MM.1S (cell line): ENCODE results near the gene GALNT9.

Experiments used
- DNase-seq: peaks from one replicate; pipeline ENCODE4 v3.0.0-alpha.2; 2015
- H2AFZ ChIP-seq: fragments of 300-600 bp; sonication (generic); 2 replicates; pipeline ENCODE4 v1.6.0; 2016; ENCODE audit warnings: antibody characterized with exemption, low read length
- H3F3A ChIP-seq: fragments of 300-600 bp; sonication (generic); 2 replicates; pipeline ENCODE4 v1.6.1; 2016; ENCODE audit warnings: mild to moderate bottlenecking, antibody characterized with exemption, low read length, moderate library complexity, mixed read lengths; ENCODE audit not compliant: insufficient read depth
- H3K27ac ChIP-seq: fragments of 300-600 bp; sonication (generic); 2 replicates; pipeline ENCODE4 v1.5.1; 2016; ENCODE audit warnings: mild to moderate bottlenecking, low read length
- H3K27me3 ChIP-seq: fragments of 300-600 bp; sonication (generic); replicated peaks from 2 replicates; pipeline ENCODE4 v1.6.0; 2016; ENCODE audit warnings: low read length; ENCODE audit not compliant: insufficient read depth
- H3K36me3 ChIP-seq: fragments of 300-600 bp; sonication (generic); replicated peaks from 2 replicates; pipeline ENCODE4 v1.6.1; 2016; ENCODE audit warnings: mild to moderate bottlenecking, low read length, mixed read lengths; ENCODE audit not compliant: insufficient read depth
- H3K4me1 ChIP-seq: fragments of 300-600 bp; sonication (generic); 2 replicates; pipeline ENCODE4 v1.6.1; 2016; ENCODE audit warnings: low read length, mixed read lengths
- H3K4me2 ChIP-seq: fragments of 300-600 bp; sonication (generic); 2 replicates; pipeline ENCODE4 v1.6.0; 2016; ENCODE audit warnings: low read depth, low read length
- H3K4me3 ChIP-seq: fragments of 300-600 bp; sonication (generic); 2 replicates; pipeline ENCODE4 v1.5.1; 2016; ENCODE audit warnings: low read length, mixed read lengths
- H3K79me2 ChIP-seq: fragments of 300-600 bp; sonication (generic); 2 replicates; pipeline ENCODE4 v1.6.1; 2016; ENCODE audit warnings: mixed run types, low read length, mixed read lengths
- H3K9ac ChIP-seq: fragments of 300-600 bp; sonication (generic); 2 replicates; pipeline ENCODE4 v1.6.1; 2016; ENCODE audit warnings: low read length, mixed read lengths
- H3K9me2 ChIP-seq: fragments of 300-600 bp; sonication (generic); replicated peaks from 2 replicates; pipeline ENCODE4 v1.6.1; 2016; ENCODE audit warnings: mild to moderate bottlenecking, low read length, mixed read lengths; ENCODE audit not compliant: insufficient read depth
- H3K9me3 ChIP-seq: fragments of 300-600 bp; sonication (generic); replicated peaks from 2 replicates; pipeline ENCODE4 v1.6.1; 2016; ENCODE audit warnings: mild to moderate bottlenecking, low read length, mixed read lengths; ENCODE audit not compliant: insufficient read depth
- H4K20me1 ChIP-seq: fragments of 300-600 bp; sonication (generic); 2 replicates; pipeline ENCODE4 v1.6.1; 2016; ENCODE audit warnings: mild to moderate bottlenecking, low read length, moderate library complexity, mixed read lengths; ENCODE audit not compliant: insufficient read depth
- CTCF ChIP-seq: fragments of 300-600 bp; sonication (generic); IDR thresholded peaks from 2 replicates; pipeline ENCODE4 v1.5.1; 2016; ENCODE audit warnings: antibody characterized with exemption, low read length, mixed read lengths
- EZH2 ChIP-seq: fragments of 300-600 bp; sonication (generic); optimal IDR thresholded peaks from 2 replicates; pipeline ENCODE3; 2017; ENCODE audit warnings: low read depth, mild to moderate bottlenecking, antibody characterized with exemption, low read length, mixed read lengths
- EZH2phosphoT487 ChIP-seq: fragments of 300-600 bp; sonication (generic); IDR thresholded peaks from 2 replicates; pipeline ENCODE4 v1.6.1; 2018; ENCODE audit warnings: antibody characterized with exemption, low read length

Gene GALNT9

GRCh38 chr12:132171293-132171967 lies 158.0 kb downstream of the GALNT9 start:
- Histone ChIP-seq H3K27me3 (peaks cover 11% of the 10 kb centered on the region), H3K9me2 (no peaks in the 10 kb centered on the region), H3K4me2 (no peak overlapping the region), H3K4me1 (no peaks in the 10 kb centered on the region), H3K36me3 (no peaks in the 10 kb centered on the region), H2AFZ (no peak overlapping the region), H3K9me3 (no peaks in the 10 kb centered on the region), H3K9ac (no peak overlapping the region), H4K20me1 (no peaks in the 10 kb centered on the region), H3K79me2 (no peaks in the 10 kb centered on the region), H3K4me3 (no peak overlapping the region), H3K27ac (no peak overlapping the region), H3F3A (no peaks in the 10 kb centered on the region)
- no peak for DNase-seq
- no peak for TF ChIP-seq EZH2
- no peak for TF ChIP-seq EZH2phosphoT487
- no peak for TF ChIP-seq CTCF

- no peak overlapping the region for H3K4me2 ChIP-seq
- TF ChIP-seq EZH2 = no peak
- TF ChIP-seq EZH2phosphoT487 = no peak
- TF ChIP-seq CTCF = no peak
- DNase-seq = no peak
Observed at GRCh38 chr12:132170637-132171292, 158.6 kb downstream of the GALNT9 start.

GRCh38 chr12:132170094-132170636 lies 159.2 kb downstream of the GALNT9 start:
- Histone ChIP-seq H3K9me2 (no peaks in the 10 kb centered on the region), H3K9ac (no peak overlapping the region), H3K36me3 (no peaks in the 10 kb centered on the region), H3K79me2 (no peaks in the 10 kb centered on the region), H3K27me3 (peaks cover 11% of the 10 kb centered on the region), H3K9me3 (no peaks in the 10 kb centered on the region), H3K4me3 (no peak overlapping the region), H4K20me1 (no peaks in the 10 kb centered on the region), H3K4me2 (no peak overlapping the region), H3F3A (no peaks in the 10 kb centered on the region), H3K4me1 (no peaks in the 10 kb centered on the region), H3K27ac (no peak overlapping the region), H2AFZ (no peak overlapping the region)
- TF ChIP-seq EZH2 (no peak), EZH2phosphoT487 (no peak), CTCF (no peak)
- DNase-seq = no peak

More at GRCh38 chr12:132170637-132171292, 158.6 kb downstream of the GALNT9 start:
- Histone ChIP-seq H3K27me3 (peaks cover 11% of the 10 kb centered on the region), H3K36me3 (no peaks in the 10 kb centered on the region), H3K79me2 (no peaks in the 10 kb centered on the region), H3K27ac (no peak overlapping the region), H3K4me1 (no peaks in the 10 kb centered on the region), H3K9ac (no peak overlapping the region), H3K4me3 (no peak overlapping the region), H2AFZ (no peak overlapping the region), H3F3A (no peaks in the 10 kb centered on the region), H3K9me2 (no peaks in the 10 kb centered on the region), H4K20me1 (no peaks in the 10 kb centered on the region), H3K9me3 (no peaks in the 10 kb centered on the region)
